NCI-H2196 (cell line): Measurements from ENCODE around the gene TFCP2.
A peak's percentile ranks its signal among the peaks of the same experiment; 100 is the strongest.
"Not testable (repeated sequence)": the region's sequence is repeated elsewhere in the genome, so short reads cannot be mapped to it uniquely, and the experiment has no call there.

Experiments
- DNase-seq: peaks from one replicate; lab custom pipeline; 2025; ENCODE audit not compliant: unreplicated experiment; lab: John Stamatoyannopoulos, UW

TFCP2 gene, protein sequence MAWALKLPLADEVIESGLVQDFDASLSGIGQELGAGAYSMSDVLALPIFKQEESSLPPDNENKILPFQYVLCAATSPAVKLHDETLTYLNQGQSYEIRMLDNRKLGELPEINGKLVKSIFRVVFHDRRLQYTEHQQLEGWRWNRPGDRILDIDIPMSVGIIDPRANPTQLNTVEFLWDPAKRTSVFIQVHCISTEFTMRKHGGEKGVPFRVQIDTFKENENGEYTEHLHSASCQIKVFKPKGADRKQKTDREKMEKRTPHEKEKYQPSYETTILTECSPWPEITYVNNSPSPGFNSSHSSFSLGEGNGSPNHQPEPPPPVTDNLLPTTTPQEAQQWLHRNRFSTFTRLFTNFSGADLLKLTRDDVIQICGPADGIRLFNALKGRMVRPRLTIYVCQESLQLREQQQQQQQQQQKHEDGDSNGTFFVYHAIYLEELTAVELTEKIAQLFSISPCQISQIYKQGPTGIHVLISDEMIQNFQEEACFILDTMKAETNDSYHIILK

DNA sequence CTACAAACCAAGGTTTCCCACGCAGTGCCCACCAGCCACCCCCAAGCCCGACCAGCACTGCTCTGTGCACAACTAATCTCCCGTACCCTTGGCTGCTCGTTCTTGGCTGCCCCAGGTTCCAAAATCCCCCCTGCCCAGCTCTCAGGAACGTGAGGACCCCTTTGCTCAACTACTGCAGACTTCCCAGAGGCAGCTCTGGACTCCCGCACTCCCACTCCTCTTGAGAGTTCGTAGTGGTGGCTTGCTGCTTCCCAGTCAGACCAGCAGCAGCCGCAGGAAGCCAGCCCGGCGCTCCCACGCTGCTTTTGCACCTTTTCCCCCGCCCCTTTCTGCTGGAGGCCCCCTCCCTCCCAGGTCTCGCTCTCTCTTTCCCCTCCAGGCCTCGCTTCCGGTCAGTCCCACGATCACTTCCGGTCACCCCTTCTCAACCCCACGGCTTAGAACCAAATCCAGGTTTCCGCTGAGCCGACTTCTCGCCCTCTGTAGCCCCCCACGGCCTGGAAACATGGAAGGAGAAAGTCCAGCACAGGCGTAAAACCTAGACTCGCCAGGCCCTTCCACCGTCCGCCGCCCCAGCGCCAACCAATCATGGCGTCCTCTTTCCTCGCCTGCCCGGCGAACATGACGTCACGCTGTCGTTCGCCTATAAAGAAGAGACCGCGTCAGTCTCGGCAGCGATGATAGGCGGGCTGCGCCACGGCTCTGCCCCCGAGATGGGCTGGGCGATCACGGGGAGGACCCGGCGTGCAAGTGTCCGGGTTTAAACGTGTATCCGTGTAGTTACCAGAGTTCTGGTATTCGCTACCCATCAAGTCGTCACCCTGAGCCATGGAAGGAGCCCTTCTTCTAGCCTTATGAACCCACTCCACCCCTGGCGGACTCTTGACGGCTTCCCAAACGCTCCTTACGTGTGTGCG is at the start of gene TFCP2:
TSS of gene TFCP2 (minus strand) at position 621 of the 917 bp plus-strand sequence. CDS start 713 bp downstream, outside the sequence.
- peak; percentile 98 for DNase-seq

DNA sequence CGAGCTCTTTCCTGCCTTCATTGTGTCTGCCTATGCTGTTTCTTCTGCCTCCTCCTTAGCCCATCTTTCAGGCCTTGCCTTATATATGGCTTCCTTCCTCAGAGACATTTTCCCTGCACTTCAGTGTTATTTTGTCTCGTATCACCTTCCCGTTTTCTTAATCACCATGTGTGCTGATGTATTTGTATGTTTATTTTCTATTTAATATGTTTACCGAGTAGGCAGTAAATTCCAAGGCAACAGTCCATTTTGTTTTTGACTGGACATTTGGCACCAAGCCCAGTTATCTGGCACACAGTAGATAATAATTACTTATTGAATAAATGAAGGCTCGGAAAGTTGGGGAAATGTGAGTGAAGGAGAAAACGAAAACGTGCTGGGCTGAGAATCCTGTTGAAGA is 49.5 kb upstream of the TFCP2 start:
- DNase-seq = peak; percentile 49

- DNase-seq = not testable (repeated sequence)
Measured at GRCh38 chr12:51219857-51220256, 46.9 kb upstream of the TFCP2 start.

DNA sequence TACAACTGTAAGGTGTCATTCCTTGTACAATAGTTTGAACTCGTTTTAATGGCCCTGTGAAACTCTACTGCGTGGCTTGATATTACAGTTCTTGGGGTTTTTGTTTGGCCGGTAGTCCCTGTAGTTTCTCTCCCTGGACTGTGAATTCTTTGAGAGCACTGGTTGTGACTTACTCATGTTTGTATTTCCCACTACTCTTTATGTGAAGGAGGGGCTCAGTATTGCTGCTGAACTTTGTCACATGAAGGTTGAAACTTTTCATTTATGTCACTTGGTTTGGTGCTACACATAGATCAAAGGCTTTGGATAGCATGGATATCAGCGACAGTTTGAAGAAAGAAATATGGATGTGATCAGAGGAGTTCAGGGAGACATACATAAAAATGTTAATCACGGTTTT is 46.4 kb upstream of the TFCP2 start:
- DNase-seq = no peak

DNA sequence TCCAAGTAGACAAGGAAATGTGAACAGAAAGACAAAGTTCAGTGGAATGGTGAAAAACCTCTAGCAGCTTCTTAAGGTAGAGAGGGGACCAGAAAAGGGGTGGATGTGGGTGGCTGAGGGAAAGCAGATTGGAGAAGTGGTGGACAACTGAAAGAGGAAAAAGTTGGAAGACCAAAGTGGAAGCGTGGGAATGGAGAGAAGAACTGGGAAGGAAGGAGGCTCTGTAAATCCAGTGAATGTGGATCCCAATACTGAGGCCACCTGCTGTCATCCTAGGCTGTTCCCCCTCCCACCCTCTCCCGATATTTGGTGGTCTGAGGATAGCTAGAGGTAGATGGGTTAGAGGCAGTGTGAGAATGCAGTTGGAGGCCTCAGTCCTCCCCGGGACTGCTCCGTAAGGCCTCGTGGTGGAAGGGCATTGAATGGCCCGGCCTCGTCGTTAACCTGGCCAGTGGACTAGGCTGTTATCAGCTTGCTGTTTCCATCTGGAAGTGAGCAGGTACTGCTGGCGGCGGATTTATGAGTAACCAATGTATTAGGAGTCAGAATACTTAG is 45.7 kb upstream of the TFCP2 start:
- peak; percentile 17 for DNase-seq

DNA sequence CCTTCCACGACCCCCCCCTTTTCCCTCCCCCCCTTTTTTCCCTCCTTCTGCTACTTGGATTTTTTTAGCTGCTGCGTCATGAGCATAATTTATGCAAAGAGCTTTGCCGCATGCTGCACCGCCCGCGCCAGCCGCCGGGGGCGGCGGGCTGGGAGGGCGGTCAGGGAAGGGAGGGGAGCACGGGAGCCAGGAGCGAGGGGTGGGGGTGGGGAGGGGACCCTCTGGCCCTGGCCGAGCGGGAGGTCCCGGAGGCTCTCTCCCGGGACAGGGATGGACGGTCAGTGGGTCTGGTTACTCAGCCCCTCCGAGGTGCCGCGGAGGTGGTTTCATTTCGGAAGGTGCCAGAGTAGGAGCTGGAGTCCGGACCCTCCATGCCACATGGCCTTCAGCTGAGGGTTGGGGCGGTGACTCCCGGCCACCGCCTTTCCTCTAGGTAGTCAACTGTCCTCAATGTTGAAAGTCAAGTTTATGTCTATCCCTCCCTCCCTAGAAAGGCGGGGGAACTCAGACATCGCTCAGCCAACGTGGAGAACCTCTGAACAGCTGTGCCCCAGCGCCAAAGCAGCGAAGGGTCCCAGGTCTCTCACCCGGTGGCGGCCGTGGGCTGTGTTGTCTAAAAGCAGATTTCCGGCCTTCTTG is 45.2 kb upstream of the TFCP2 start, which contains the start of gene POU6F1:
TSS of gene POU6F1 (minus strand) at position 95 of the 639 bp plus-strand sequence. CDS start 11,226 bp downstream, outside the sequence.
- DNase-seq = peak; percentile 74

GRCh38 chr12:51217133-51217967 is 44.4 kb upstream of the TFCP2 start:
- DNase-seq = peak; percentile 41

DNA sequence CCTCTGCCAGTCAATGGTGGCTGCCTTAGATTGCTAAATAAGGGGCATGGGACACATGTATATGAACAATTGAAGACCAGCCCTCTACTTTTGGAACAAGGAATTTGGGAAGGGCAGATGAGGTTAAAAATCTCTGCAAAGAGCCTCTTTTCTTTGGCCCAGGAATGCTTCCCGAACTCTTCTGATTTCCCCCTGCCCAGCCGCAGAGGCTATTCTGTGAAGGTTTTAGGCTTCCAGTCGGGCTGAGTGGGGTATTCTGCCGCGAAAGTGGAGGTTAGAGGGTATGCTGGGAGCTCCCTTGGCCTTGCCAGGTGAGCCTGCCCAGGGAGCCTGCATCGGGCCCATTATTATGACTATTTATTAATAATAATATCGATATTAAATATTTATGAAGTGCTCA is 43.7 kb upstream of the TFCP2 start:
- no peak for DNase-seq

- no peak for DNase-seq
Measured at GRCh38 chr12:51214895-51215294, 42.0 kb upstream of the TFCP2 start.

GRCh38 chr12:51210690-51211395 is 37.9 kb upstream of the TFCP2 start:
- DNase-seq = no peak

- DNase-seq = no peak
Measured at GRCh38 chr12:51209259-51209658, 36.3 kb upstream of the TFCP2 start.

DNA sequence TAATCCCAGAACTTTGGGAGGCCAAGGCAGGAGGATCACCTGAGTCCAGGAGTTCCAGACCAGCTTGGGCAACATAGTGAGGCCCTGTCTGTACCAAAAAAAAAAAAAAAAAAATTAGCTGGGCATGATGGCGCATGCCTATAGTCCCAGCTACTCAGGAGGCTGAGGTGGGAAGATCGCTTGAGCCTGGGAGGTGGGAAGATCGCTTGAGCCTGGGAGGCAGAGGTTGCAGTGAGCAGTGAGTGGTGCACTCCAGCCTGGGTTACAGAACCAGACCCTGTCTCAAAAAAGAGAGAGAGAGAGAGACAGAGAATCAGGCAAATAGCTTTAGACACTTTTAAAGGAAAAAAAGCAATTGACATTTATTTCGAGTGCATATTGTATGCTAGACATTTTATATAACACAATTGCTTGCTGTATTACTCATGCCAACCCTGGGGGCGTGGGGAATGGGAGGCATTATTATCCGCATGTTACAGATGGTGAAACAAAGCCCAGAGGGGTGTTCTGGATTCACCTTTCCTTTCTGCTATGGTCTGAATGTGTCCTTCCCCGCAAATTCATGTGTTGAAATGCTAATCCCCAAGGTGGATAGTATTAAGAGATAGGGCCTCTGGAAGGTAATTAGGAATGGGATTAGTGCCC is 35.2 kb upstream of the TFCP2 start:
- no peak for DNase-seq

- DNase-seq = no peak
Measured at GRCh38 chr12:51205350-51205749, 32.4 kb upstream of the TFCP2 start.

- DNase-seq = no peak
Measured at GRCh38 chr12:51202718-51203117, 29.8 kb upstream of the TFCP2 start.

- no peak for DNase-seq
Measured at GRCh38 chr12:51200806-51201205, 27.9 kb upstream of the TFCP2 start.

- DNase-seq = no peak
Measured at GRCh38 chr12:51200156-51200555, 27.2 kb upstream of the TFCP2 start.

- DNase-seq = no peak
Measured at GRCh38 chr12:51199366-51199945, 26.5 kb upstream of the TFCP2 start.

GRCh38 chr12:51198568-51199365 is 25.8 kb upstream of the TFCP2 start:
- DNase-seq = no peak
